NT2/D1 (cell line): Measurements from ENCODE around the gene PPFIBP1.

Experiments used
- DNase-seq: peaks from one replicate; pipeline ENCODE4 v3.0.0-alpha.2; 2011; ENCODE audit warnings: low read depth, low spot score
- H3K27me3 ChIP-seq: 2 replicates; pipeline ENCODE4 v1.6.0; 2011; ENCODE audit warnings: mild to moderate bottlenecking; ENCODE audit not compliant: insufficient read length, insufficient read depth
- H3K36me3 ChIP-seq: 2 replicates; pipeline ENCODE4 v1.6.1; 2011; ENCODE audit warnings: mild to moderate bottlenecking, low read length, mixed read lengths; ENCODE audit not compliant: insufficient read depth, insufficient read length
- H3K4me1 ChIP-seq: 2 replicates; pipeline ENCODE4 v1.5.1; 2011; ENCODE audit not compliant: insufficient read depth, insufficient read length
- H3K4me3 ChIP-seq: 2 replicates; pipeline ENCODE4 v1.5.1; 2011; ENCODE audit warnings: low read depth; ENCODE audit not compliant: insufficient read length
- H3K9ac ChIP-seq: 2 replicates; pipeline ENCODE4 v1.6.0; 2011; ENCODE audit warnings: low read depth; ENCODE audit not compliant: insufficient read length
- H3K9me3 ChIP-seq: 2 replicates; pipeline ENCODE4 v1.5.1; 2011; ENCODE audit warnings: mild to moderate bottlenecking, low read length; ENCODE audit not compliant: insufficient read depth
- SUZ12 ChIP-seq: IDR thresholded peaks from 2 replicates; pipeline ENCODE4 v1.6.1; 2011; ENCODE audit not compliant: insufficient read length, insufficient read depth; ENCODE audit errors: extremely low read depth
- YY1 ChIP-seq: IDR thresholded peaks from 2 replicates; pipeline ENCODE4 v1.6.1; 2011; ENCODE audit not compliant: insufficient read length, insufficient read depth
- ZNF274 ChIP-seq: IDR thresholded peaks from 2 replicates; pipeline ENCODE4 v1.6.1; 2011; ENCODE audit warnings: mild to moderate bottlenecking, low read depth, low read length

Gene PPFIBP1

GRCh38 chr12:27523642-27524493 is at the start of gene PPFIBP1:
PPFIBP1 (plus strand) TSS chr12:27524206; CDS start chr12:27633397, 109,191 bp downstream.
- peak within 1 kb of the TSS; percentile 89 for H3K9ac ChIP-seq
- peak; percentile 100 for DNase-seq
- no peaks in the 10 kb centered on the region for H3K27me3 ChIP-seq
- peak within 1 kb of the TSS; percentile 86 for H3K4me3 ChIP-seq
- H3K36me3 ChIP-seq = peaks cover 11% of the 10 kb centered on the region
- TF ChIP-seq SUZ12 (no peak), YY1 (peak; percentile 36), ZNF274 (no peak)
- peaks cover 4% of the 10 kb centered on the region for H3K4me1 ChIP-seq
- no peaks in the 10 kb centered on the region for H3K9me3 ChIP-seq

- no peak for TF ChIP-seq ZNF274
- TF ChIP-seq YY1 = no peak
- no peak for TF ChIP-seq SUZ12
- DNase-seq = no peak
- Histone ChIP-seq H3K4me1 (no peaks in the 10 kb centered on the region), H3K4me3 (no peak overlapping the region), H3K9me3 (peaks cover 46% of the 10 kb centered on the region), H3K9ac (no peak overlapping the region), H3K36me3 (no peaks in the 10 kb centered on the region), H3K27me3 (no peaks in the 10 kb centered on the region)
These were observed 49.7 kb upstream of the PPFIBP1 start for GRCh38 chr12:27474344-27474743.

- no peak overlapping the region for H3K9ac ChIP-seq
- no peak for DNase-seq
- H3K4me3 ChIP-seq = no peak overlapping the region
- no peaks in the 10 kb centered on the region for H3K27me3 ChIP-seq
- H3K36me3 ChIP-seq = no peaks in the 10 kb centered on the region
- H3K9me3 ChIP-seq = peaks cover 51% of the 10 kb centered on the region
- TF ChIP-seq SUZ12 = no peak
- TF ChIP-seq YY1 = no peak
- TF ChIP-seq ZNF274 = no peak
- H3K4me1 ChIP-seq = no peaks in the 10 kb centered on the region
These were observed 47.0 kb upstream of the PPFIBP1 start for GRCh38 chr12:27477049-27477448.

GRCh38 chr12:27478949-27479348 is 45.1 kb upstream of the PPFIBP1 start:
- no peak for TF ChIP-seq SUZ12
- Histone ChIP-seq H3K4me3 (no peak overlapping the region), H3K9me3 (peaks cover 51% of the 10 kb centered on the region), H3K9ac (no peak overlapping the region), H3K4me1 (no peaks in the 10 kb centered on the region), H3K27me3 (no peaks in the 10 kb centered on the region), H3K36me3 (no peaks in the 10 kb centered on the region)
- no peak for DNase-seq

GRCh38 chr12:27480016-27480415 is 44.0 kb upstream of the PPFIBP1 start:
- TF ChIP-seq ZNF274 (no peak), YY1 (no peak), SUZ12 (no peak)
- Histone ChIP-seq H3K4me3 (no peak overlapping the region), H3K36me3 (no peaks in the 10 kb centered on the region), H3K4me1 (no peaks in the 10 kb centered on the region), H3K27me3 (no peaks in the 10 kb centered on the region), H3K9me3 (peaks cover 47% of the 10 kb centered on the region), H3K9ac (no peak overlapping the region)
- no peak for DNase-seq

- H3K9ac ChIP-seq = no peak overlapping the region
- H3K36me3 ChIP-seq = no peaks in the 10 kb centered on the region
- DNase-seq = no peak
- H3K4me1 ChIP-seq = no peaks in the 10 kb centered on the region
- TF ChIP-seq ZNF274 = no peak
- no peak for TF ChIP-seq YY1
- TF ChIP-seq SUZ12 = no peak
- no peak overlapping the region for H3K4me3 ChIP-seq
- H3K9me3 ChIP-seq = no peaks in the 10 kb centered on the region
- no peaks in the 10 kb centered on the region for H3K27me3 ChIP-seq
These were observed 37.0 kb upstream of the PPFIBP1 start for GRCh38 chr12:27486961-27487360.

- Histone ChIP-seq H3K4me1 (no peaks in the 10 kb centered on the region), H3K4me3 (no peak overlapping the region), H3K9me3 (no peaks in the 10 kb centered on the region), H3K27me3 (no peaks in the 10 kb centered on the region), H3K36me3 (no peaks in the 10 kb centered on the region), H3K9ac (no peak overlapping the region)
- no peak for TF ChIP-seq SUZ12
- no peak for TF ChIP-seq ZNF274
- TF ChIP-seq YY1 = no peak
- DNase-seq = no peak
These were observed 35.5 kb upstream of the PPFIBP1 start for GRCh38 chr12:27488479-27488878.
